KMS-11 (cell line): Measurements from ENCODE around the gene MTO1.
"Not testable (repeated sequence)": the region's sequence is repeated elsewhere in the genome, so short reads cannot be mapped to it uniquely, and the experiment has no call there.

ENCODE experiments used
- H2AFZ ChIP-seq: fragments of 200-600 bp; sonication (generic); 2 replicates; pipeline ENCODE4 v1.6.1; 2016; ENCODE audit warnings: antibody characterized with exemption, mixed run types, low read depth
- H3K27ac ChIP-seq: fragments of 200-600 bp; sonication (generic); 2 replicates; pipeline ENCODE4 v1.6.1; 2016; ENCODE audit warnings: mild to moderate bottlenecking, mixed run types
- H3K27me3 ChIP-seq: fragments of 200-600 bp; sonication (generic); 2 replicates; pipeline ENCODE4 v1.6.1; 2017; ENCODE audit warnings: mild to moderate bottlenecking, low read depth, mixed run types, moderate library complexity; ENCODE audit not compliant: insufficient read depth
- H3K36me3 ChIP-seq: fragments of 200-600 bp; sonication (generic); 2 replicates; pipeline ENCODE4 v1.6.1; 2017; ENCODE audit warnings: mild to moderate bottlenecking, mixed run types; ENCODE audit not compliant: insufficient read depth
- H3K4me1 ChIP-seq: fragments of 200-600 bp; sonication (generic); 2 replicates; pipeline ENCODE4 v1.6.1; 2016; ENCODE audit warnings: mild to moderate bottlenecking, low read depth, mixed run types; ENCODE audit not compliant: poor library complexity, severe bottlenecking
- H3K4me2 ChIP-seq: fragments of 200-600 bp; sonication (generic); 2 replicates; pipeline ENCODE4 v1.7.0; 2016; ENCODE audit warnings: mild to moderate bottlenecking, mixed run types
- H3K4me3 ChIP-seq: fragments of 200-600 bp; sonication (generic); IDR thresholded peaks from 2 replicates; pipeline ENCODE4 v1.6.1; 2017; ENCODE audit warnings: low read depth, low read length, mixed read lengths; ENCODE audit not compliant: insufficient read depth
- H3K79me2 ChIP-seq: fragments of 200-600 bp; sonication (generic); 2 replicates; pipeline ENCODE4 v1.6.1; 2016; ENCODE audit warnings: low read depth, mixed run types; ENCODE audit not compliant: insufficient read depth
- H3K9ac ChIP-seq: fragments of 200-600 bp; sonication (generic); 2 replicates; pipeline ENCODE4 v1.6.1; 2016; ENCODE audit warnings: mild to moderate bottlenecking, mixed run types
- H4K20me1 ChIP-seq: fragments of 200-600 bp; sonication (generic); 2 replicates; pipeline ENCODE4 v1.6.1; 2016; ENCODE audit warnings: mild to moderate bottlenecking, mixed run types; ENCODE audit not compliant: insufficient read depth
- TF ChIP-seq, protein P1 (sequence below): fragments of 200-600 bp; sonication (generic); conservative IDR thresholded peaks from 2 replicates; pipeline ENCODE4 v1.6.1; 2017; ENCODE audit warnings: low read depth, mild to moderate bottlenecking, antibody characterized with exemption, low read length, moderate library complexity, mixed read lengths

The MTO1 gene

DNA sequence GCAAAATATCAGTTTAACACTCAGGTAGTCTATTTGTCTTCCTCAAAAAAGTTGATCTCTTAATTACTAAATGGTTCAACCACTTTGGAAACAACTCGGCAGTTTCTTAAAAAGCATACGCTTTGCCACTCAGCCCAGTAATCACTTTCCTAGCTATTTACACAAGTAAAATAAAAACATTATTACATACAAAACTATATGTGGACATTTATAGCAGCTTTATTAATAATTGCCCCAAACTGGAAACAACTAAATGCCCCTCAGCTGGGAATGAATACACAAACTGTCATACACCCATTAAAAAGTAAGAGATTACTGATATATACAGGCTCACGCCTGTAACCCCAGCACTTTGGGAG lies 51.9 kb downstream of the MTO1 start:
- Histone ChIP-seq H3K36me3 (peaks cover 11% of the 10 kb centered on the region; the same call in 1 of the 2 replicates), H3K4me2 (no peak overlapping the region), H3K9ac (no peak overlapping the region), H2AFZ (no peak overlapping the region), H3K4me1 (peaks cover 88% of the 10 kb centered on the region), H3K79me2 (peaks cover 19% of the 10 kb centered on the region), H3K27ac (peak overlapping the region; percentile 77; the same call in 1 of the 2 replicates), H4K20me1 (no peaks in the 10 kb centered on the region; the same call in 1 of the 2 replicates), H3K27me3 (no peaks in the 10 kb centered on the region), H3K4me3 (no peak overlapping the region)
- TF ChIP-seq, protein P1, sequence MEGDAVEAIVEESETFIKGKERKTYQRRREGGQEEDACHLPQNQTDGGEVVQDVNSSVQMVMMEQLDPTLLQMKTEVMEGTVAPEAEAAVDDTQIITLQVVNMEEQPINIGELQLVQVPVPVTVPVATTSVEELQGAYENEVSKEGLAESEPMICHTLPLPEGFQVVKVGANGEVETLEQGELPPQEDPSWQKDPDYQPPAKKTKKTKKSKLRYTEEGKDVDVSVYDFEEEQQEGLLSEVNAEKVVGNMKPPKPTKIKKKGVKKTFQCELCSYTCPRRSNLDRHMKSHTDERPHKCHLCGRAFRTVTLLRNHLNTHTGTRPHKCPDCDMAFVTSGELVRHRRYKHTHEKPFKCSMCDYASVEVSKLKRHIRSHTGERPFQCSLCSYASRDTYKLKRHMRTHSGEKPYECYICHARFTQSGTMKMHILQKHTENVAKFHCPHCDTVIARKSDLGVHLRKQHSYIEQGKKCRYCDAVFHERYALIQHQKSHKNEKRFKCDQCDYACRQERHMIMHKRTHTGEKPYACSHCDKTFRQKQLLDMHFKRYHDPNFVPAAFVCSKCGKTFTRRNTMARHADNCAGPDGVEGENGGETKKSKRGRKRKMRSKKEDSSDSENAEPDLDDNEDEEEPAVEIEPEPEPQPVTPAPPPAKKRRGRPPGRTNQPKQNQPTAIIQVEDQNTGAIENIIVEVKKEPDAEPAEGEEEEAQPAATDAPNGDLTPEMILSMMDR: no peak

DNA sequence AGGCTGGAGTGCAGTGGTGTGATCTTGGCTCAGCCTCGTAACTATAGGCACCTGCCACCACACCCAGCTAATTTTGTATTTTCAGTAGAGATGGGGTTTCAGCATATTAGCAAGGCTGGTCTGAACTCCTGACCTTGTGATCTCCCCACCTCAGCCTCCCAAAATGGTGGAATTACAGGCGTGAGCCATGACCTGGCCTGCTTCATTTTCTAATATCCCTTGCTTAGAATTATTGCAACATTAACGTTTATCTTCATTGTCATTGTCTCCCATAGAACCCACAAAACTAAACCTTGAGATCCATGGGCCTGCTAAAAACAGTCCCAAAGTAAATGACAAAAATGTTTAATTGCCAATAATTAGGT lies 53.2 kb downstream of the MTO1 start:
- Histone ChIP-seq H4K20me1 (no peaks in the 10 kb centered on the region; the same call in 1 of the 2 replicates), H3K4me2 (peak overlapping the region; percentile 66), H3K4me1 (peaks cover 75% of the 10 kb centered on the region), H3K27ac (peak overlapping the region; percentile 77), H3K9ac (peak overlapping the region; percentile 60; the same call in 1 of the 2 replicates), H2AFZ (no peak overlapping the region), H3K27me3 (no peaks in the 10 kb centered on the region), H3K79me2 (peaks cover 32% of the 10 kb centered on the region), H3K4me3 (no peak overlapping the region), H3K36me3 (peaks cover 20% of the 10 kb centered on the region)
- TF ChIP-seq, protein P1: no peak

DNA sequence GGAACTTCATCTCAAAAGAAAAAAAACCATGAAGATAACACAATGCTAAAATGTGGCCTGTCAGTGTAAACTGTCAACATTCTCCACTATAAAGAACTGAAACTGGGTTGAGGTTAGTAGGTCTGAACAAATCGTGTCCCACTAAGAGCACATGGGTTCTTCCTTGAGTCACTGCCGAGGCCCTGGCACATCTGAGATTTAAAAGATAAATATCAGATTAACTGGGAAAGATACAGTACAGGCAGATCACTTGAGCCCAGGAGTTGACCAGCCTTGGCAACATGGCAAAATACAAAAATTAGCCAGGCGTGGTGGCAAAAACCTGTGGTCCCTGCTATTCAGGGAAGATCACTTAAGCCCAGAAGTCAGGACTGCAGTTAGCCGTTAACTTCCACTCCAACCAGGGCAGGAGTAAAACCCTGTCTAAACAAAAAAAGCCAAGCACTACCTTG lies 53.7 kb downstream of the MTO1 start:
- Histone ChIP-seq H3K27me3 (no peaks in the 10 kb centered on the region), H3K79me2 (peaks cover 37% of the 10 kb centered on the region), H3K36me3 (peaks cover 25% of the 10 kb centered on the region), H4K20me1 (no peaks in the 10 kb centered on the region; the same call in 1 of the 2 replicates), H2AFZ (no peak overlapping the region), H3K27ac (peak overlapping the region; percentile 77), H3K4me2 (peak overlapping the region; percentile 66), H3K4me3 (no peak overlapping the region), H3K9ac (peak overlapping the region; percentile 60; the same call in 1 of the 2 replicates), H3K4me1 (peaks cover 70% of the 10 kb centered on the region)
- TF ChIP-seq, protein P1: no peak

DNA sequence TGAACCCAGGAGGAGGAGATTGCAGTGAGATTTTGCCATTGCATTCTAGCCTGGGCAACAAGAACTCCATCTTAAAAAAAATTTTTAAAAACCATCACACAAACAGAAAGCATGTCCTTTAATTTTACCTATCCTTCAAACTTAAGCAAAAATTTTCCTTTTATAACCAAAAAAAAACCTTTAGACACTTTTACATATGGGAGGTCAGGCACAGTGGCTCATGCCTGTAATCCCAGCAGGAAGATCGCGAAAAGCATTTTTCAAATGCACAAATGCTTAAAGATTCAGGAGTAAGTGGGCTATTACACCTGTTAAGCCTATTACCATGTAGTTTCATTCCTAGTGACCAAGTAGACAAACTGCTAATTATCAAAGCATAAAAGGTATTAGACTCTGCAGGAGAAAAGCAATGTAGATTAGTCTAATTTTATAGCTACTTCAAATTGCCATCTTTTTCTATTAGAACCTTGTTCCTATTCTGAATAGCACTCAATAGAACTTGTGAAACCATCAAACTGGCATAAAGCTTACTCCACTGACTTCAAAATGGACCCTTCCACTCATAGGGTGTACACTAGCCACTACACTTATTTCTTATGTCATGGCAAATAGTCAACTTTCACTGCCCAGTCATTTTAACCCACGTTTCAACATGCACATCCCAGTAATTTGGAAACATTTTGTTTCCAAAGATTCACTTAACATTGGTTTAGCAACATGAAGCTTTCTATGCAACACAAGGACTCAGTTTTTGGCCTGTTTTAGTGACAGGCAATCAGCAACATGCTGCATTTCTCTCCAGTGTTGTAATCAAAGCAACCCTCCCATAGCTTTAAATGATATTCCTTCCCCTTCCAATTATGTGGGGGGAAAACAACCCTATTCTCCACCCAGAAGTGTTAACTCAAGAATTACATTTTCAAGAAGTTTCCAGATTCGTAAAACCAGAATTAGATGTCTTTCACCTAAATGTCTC lies 55.3 kb downstream of the MTO1 start:
- Histone ChIP-seq H3K27ac (peak overlapping the region; percentile 77), H3K4me3 (no peak overlapping the region), H2AFZ (no peak overlapping the region), H3K27me3 (no peaks in the 10 kb centered on the region), H3K36me3 (peaks cover 30% of the 10 kb centered on the region), H4K20me1 (no peaks in the 10 kb centered on the region; the same call in 1 of the 2 replicates), H3K79me2 (peaks cover 43% of the 10 kb centered on the region), H3K9ac (peak overlapping the region; percentile 60), H3K4me1 (peaks cover 54% of the 10 kb centered on the region), H3K4me2 (peak overlapping the region; percentile 66)
- TF ChIP-seq, protein P1: no peak

DNA sequence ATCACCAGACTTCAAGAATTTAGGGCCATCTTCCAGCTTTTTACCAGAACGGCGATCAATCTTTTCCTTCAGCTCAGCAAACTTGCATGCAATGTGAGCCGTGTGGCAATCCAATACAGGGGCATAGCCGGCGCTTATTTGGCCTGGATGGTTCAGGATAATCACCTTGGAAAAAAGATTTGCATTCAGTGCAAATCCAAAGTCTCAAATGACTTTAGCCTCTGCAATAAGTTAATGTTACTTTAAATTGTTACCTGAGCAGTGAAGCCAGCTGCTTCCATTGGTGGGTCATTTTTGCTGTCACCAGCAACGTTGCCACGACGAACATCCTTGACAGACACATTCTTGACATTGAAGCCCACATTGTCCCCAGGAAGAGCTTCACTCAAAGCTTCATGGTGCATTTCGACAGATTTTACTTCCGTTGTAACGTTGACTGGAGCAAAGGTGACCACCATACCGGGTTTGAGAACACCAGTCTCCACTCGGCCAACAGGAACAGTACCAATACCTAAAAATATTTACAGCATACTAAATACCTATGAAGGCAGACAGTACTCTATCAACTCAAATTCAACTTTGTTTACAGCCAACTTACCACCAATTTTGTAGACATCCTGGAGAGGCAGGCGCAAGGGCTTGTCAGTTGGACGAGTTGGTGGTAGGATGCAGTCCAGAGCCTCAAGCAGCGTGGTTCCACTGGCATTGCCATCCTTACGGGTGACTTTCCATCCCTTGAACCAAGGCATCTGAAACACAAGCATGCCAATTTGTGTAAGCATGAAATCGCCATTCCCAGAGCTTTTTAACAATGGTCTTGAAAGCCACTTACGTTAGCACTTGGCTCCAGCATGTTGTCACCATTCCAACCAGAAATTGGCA lies 56.8 kb downstream of the MTO1 start:
- peaks cover 59% of the 10 kb centered on the region for H3K4me1 ChIP-seq
- peak overlapping the region; percentile 100 for H3K27ac ChIP-seq
- H2AFZ ChIP-seq, H3K27me3 ChIP-seq, H4K20me1 ChIP-seq, H3K4me3 ChIP-seq: not testable (repeated sequence)
- peaks cover 30% of the 10 kb centered on the region for H3K36me3 ChIP-seq
- H3K9ac ChIP-seq: peak overlapping the region; percentile 100
- H3K4me2 ChIP-seq: peak overlapping the region; percentile 75
- peaks cover 54% of the 10 kb centered on the region for H3K79me2 ChIP-seq
